GM23248 (cell line): Measurements from ENCODE around the gene KSR2. TPM values are rescaled to one million over a fixed set of nuclear protein-coding genes. Genes with fewer than 3 reads are reported as not detected.

Source experiments
- DNase-seq: peaks from one replicate; pipeline ENCODE4 v3.0.0-alpha.2; 2015
- H2AFZ ChIP-seq: fragments of 200-600 bp; sonication (generic); 2 replicates; pipeline ENCODE4 v1.6.1; 2016; ENCODE audit warnings: antibody characterized with exemption
- H3F3A ChIP-seq: fragments of 200-600 bp; sonication (generic); 2 replicates; pipeline ENCODE4 v1.6.1; 2016; ENCODE audit warnings: mild to moderate bottlenecking, antibody characterized with exemption, mixed run types; ENCODE audit not compliant: insufficient read depth
- H3K27ac ChIP-seq: fragments of 200-600 bp; sonication (generic); 2 replicates; pipeline ENCODE4 v1.5.1; 2016; ENCODE audit warnings: mild to moderate bottlenecking
- H3K27me3 ChIP-seq: fragments of 200-600 bp; sonication (generic); replicated peaks from 2 replicates; pipeline ENCODE4 v1.6.1; 2016; ENCODE audit warnings: mild to moderate bottlenecking; ENCODE audit not compliant: insufficient read depth
- H3K36me3 ChIP-seq: fragments of 200-600 bp; sonication (generic); 2 replicates; pipeline ENCODE4 v1.6.1; 2016; ENCODE audit warnings: low read depth, mild to moderate bottlenecking
- H3K4me1 ChIP-seq: fragments of 200-600 bp; sonication (generic); 2 replicates; pipeline ENCODE4 v1.6.1; 2016; ENCODE audit warnings: mild to moderate bottlenecking; ENCODE audit not compliant: insufficient read depth
- H3K4me2 ChIP-seq: fragments of 200-600 bp; sonication (generic); one replicate; pipeline ENCODE4 v1.6.1; 2016; ENCODE audit warnings: mild to moderate bottlenecking; ENCODE audit not compliant: unreplicated experiment
- H3K4me3 ChIP-seq: fragments of 200-600 bp; sonication (generic); 2 replicates; pipeline ENCODE4 v1.5.1; 2016; ENCODE audit warnings: mild to moderate bottlenecking
- H3K79me2 ChIP-seq: fragments of 200-600 bp; sonication (generic); 2 replicates; pipeline ENCODE4 v1.6.1; 2016; ENCODE audit warnings: mild to moderate bottlenecking; ENCODE audit not compliant: insufficient read depth
- H3K9ac ChIP-seq: fragments of 200-600 bp; sonication (generic); 2 replicates; pipeline ENCODE4 v1.6.1; 2016; ENCODE audit warnings: mild to moderate bottlenecking
- H3K9me2 ChIP-seq: fragments of 200-600 bp; sonication (generic); 2 replicates; pipeline ENCODE4 v1.6.1; 2016; ENCODE audit warnings: mixed run types, mild to moderate bottlenecking, moderate library complexity; ENCODE audit not compliant: insufficient read depth
- H3K9me3 ChIP-seq: fragments of 200-600 bp; sonication (generic); one replicate; pipeline ENCODE4 v1.6.1; 2017; ENCODE audit warnings: low read depth
- H4K20me1 ChIP-seq: fragments of 200-600 bp; sonication (generic); 2 replicates; pipeline ENCODE4 v1.6.0; 2016; ENCODE audit not compliant: insufficient read depth
- EZH2 ChIP-seq: fragments of 200-600 bp; sonication (generic); IDR thresholded peaks from 2 replicates; pipeline ENCODE4 v1.6.1; 2018; ENCODE audit warnings: antibody characterized with exemption, mild to moderate bottlenecking; ENCODE audit not compliant: insufficient read depth, poor library complexity, severe bottlenecking
- EZH2phosphoT487 ChIP-seq: fragments of 200-600 bp; sonication (generic); IDR thresholded peaks from 2 replicates; pipeline ENCODE4 v1.6.1; 2018; ENCODE audit warnings: antibody characterized with exemption, moderate library complexity, mild to moderate bottlenecking, low read depth; ENCODE audit not compliant: insufficient read depth
- WGBS, 2 experiments: methylation state at CpG; one replicate each; pipeline ENCODE4 v1.1.6; 2015 to 2017; ENCODE audit warnings: low lambda C conversion rate in 2 of 2, low coverage in 1 of 2; ENCODE audit errors: missing lambda C conversion rate in 2 of 2; 5-methylcytosine and 5-hydroxymethylcytosine counted together
- in situ Hi-C: fragments of 300-500 bp; cut with MboI; formaldehyde crosslinking; loops from 2 replicates; pipeline ENCODE4 v1.15.0; 2020
- polyA plus RNA-seq: library from polyadenylated mRNA; unstranded; fragments of >200 nt; fragmentation: Nextera tagmentation; extraction: Ambion mirVana; gene quantifications from 2 replicates; pipeline ENCODE4 v1.2.1, GENCODE V29; 2016
- total RNA-seq: library from RNA; depleted of rRNA; stranded (reverse); fragments of >200 nt; shearing (Covaris generic); gene quantifications from 2 replicates; pipeline ENCODE4 v1.2.3, GENCODE V29; 2014

The KSR2 gene
- total and polyA plus RNA-seq, 2 experiments from 2014 or later = not detected

DNA sequence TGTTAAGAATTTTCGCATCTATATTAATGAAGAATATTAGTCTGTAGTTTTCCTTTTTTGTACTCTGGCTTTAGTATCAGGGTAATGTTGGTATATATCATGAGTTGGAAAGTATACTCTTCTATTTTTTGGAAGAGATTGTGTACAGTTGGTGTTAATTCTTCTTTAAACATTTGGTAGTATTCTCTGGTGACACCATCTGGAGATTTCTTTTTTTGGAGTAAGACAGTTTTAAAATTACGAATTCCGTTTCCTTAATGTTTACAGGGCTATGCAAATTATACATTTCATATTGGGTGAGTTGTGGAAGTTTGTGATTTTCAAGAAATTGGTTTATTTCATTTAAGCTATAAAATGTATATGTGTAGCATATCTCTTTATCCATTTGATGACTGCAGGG, 423.6 kb downstream of the KSR2 start:
- TF ChIP-seq EZH2 = no peak
- TF ChIP-seq EZH2phosphoT487 = no peak
- no peak overlapping the region for H3K4me2 ChIP-seq
- H3K27me3 ChIP-seq = no peaks in the 10 kb centered on the region
- H3K9me2 ChIP-seq = no peaks in the 10 kb centered on the region
- H3K27ac ChIP-seq = no peak overlapping the region
- no peak overlapping the region for H2AFZ ChIP-seq
- H4K20me1 ChIP-seq = no peaks in the 10 kb centered on the region
- DNase-seq = no peak
- 29 to 39% methylated on average over 3 of the region's 3 CpGs for WGBS, 2 experiments
- no peak overlapping the region for H3K9ac ChIP-seq
- no peaks in the 10 kb centered on the region for H3K79me2 ChIP-seq
- no peak overlapping the region for H3K4me3 ChIP-seq
- H3K4me1 ChIP-seq = no peaks in the 10 kb centered on the region
- H3K36me3 ChIP-seq = no peaks in the 10 kb centered on the region
- H3F3A ChIP-seq = no peaks in the 10 kb centered on the region
- H3K9me3 ChIP-seq = no peaks in the 10 kb centered on the region
- in situ Hi-C loops = no loop called here

DNA sequence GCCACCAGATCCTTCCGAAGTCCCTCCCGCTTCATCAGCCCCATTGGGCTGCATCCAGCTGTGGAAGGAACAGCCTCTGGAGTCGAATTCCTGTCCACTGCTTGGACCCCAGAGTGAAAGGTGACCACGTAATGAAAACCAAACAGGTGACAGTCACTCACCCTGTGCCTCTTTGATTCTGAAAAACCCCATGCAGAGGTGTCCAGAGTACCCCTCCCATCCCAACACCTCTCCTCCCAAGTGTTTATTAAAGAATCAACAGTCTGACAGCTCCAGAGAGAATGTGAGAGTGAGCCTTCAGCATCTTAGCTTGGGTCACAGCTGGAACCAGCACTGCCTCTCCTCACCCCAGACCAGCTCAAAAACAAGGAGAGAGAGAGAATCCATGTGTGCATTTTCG, 428.8 kb downstream of the KSR2 start:
- no peak overlapping the region for H2AFZ ChIP-seq
- no peaks in the 10 kb centered on the region for H3K9me2 ChIP-seq
- WGBS, 2 experiments = 16 to 18% methylated on average over 5 of the region's 5 CpGs
- no peak overlapping the region for H3K27ac ChIP-seq
- no peaks in the 10 kb centered on the region for H4K20me1 ChIP-seq
- H3K4me3 ChIP-seq = no peak overlapping the region
- H3F3A ChIP-seq = no peaks in the 10 kb centered on the region
- no peaks in the 10 kb centered on the region for H3K36me3 ChIP-seq
- H3K4me2 ChIP-seq = no peak overlapping the region
- no peak for TF ChIP-seq EZH2
- in situ Hi-C loops = no loop called here
- H3K9ac ChIP-seq = no peak overlapping the region
- H3K4me1 ChIP-seq = no peaks in the 10 kb centered on the region
- no peak for DNase-seq
- H3K79me2 ChIP-seq = no peaks in the 10 kb centered on the region
- H3K27me3 ChIP-seq = no peaks in the 10 kb centered on the region
- H3K9me3 ChIP-seq = no peaks in the 10 kb centered on the region

DNA sequence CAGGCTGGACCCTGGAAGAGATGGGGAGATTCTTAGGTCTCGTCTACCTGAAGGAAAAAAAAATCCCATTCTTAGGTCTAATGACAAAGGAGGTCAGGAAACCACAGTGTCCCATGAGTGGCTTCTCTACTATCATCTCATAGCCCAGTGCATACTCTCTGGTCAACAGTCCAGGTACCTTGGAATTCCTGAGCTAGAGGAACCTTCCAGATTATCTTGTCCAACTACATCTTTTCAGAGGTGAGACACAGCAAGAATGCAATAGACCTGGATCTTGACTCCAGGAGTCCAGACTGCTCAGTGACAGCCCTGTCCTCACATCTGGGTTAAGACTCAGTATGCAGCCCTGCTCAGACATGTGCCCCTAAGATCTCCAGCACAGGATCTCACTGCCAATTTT, 429.9 kb downstream of the KSR2 start:
- in situ Hi-C loops = no loop called here
- Histone ChIP-seq H3K4me2 (no peak overlapping the region), H3K4me1 (no peaks in the 10 kb centered on the region), H3K27ac (no peak overlapping the region), H3K4me3 (no peak overlapping the region), H3K9me2 (no peaks in the 10 kb centered on the region), H3K27me3 (no peaks in the 10 kb centered on the region), H2AFZ (no peak overlapping the region), H4K20me1 (no peaks in the 10 kb centered on the region), H3F3A (no peaks in the 10 kb centered on the region), H3K9me3 (no peaks in the 10 kb centered on the region), H3K36me3 (no peaks in the 10 kb centered on the region), H3K79me2 (no peaks in the 10 kb centered on the region), H3K9ac (no peak overlapping the region)
- 25% methylated on average over 1 of the region's 1 CpG for WGBS, 2 experiments
- no peak for DNase-seq
- no peak for TF ChIP-seq EZH2phosphoT487
- TF ChIP-seq EZH2 = no peak

DNA sequence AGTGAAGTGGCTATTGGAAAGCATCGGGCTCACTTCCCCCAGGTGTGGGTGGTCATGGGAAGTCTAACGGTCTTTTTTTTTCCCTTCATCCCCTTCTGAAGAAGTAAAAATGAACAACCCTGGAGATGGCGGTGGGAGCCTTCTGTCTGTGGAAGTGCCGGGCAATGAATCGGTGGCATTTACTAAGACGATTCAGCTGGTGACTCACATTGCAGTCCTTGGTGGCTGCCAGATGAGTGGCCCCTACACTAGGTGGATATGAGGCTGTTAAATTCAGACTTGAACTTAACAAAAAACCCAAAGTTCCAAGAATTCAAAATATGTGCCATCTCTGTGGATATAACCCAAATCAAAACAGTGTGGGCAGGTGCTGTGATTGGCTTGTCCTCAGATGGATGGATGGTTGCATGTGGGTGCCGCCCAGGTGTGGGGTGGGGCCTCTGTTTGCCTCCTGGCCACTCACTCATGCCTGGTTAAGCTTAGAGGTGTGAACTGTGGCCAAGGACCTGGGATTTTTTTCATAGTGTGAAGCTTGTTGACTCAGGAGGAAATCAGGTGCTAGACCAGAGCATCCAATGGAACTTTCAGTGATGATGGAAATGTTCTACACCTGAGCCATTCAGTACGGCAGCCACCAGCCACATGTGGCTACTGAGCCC, 430.6 kb downstream of the KSR2 start:
- Histone ChIP-seq H3K27ac (no peak overlapping the region), H3K79me2 (no peaks in the 10 kb centered on the region), H3K36me3 (no peaks in the 10 kb centered on the region), H3K27me3 (no peaks in the 10 kb centered on the region), H4K20me1 (no peaks in the 10 kb centered on the region), H3K9me3 (no peaks in the 10 kb centered on the region), H2AFZ (no peak overlapping the region), H3K4me3 (no peak overlapping the region), H3K4me1 (no peaks in the 10 kb centered on the region), H3K9me2 (no peaks in the 10 kb centered on the region), H3K9ac (no peak overlapping the region), H3F3A (no peaks in the 10 kb centered on the region), H3K4me2 (no peak overlapping the region)
- TF ChIP-seq EZH2phosphoT487 = no peak
- no peak for TF ChIP-seq EZH2
- DNase-seq = no peak
- in situ Hi-C loops = no loop called here
- 39 to 43% methylated on average over 8 of the region's 8 CpGs for WGBS, 2 experiments

DNA sequence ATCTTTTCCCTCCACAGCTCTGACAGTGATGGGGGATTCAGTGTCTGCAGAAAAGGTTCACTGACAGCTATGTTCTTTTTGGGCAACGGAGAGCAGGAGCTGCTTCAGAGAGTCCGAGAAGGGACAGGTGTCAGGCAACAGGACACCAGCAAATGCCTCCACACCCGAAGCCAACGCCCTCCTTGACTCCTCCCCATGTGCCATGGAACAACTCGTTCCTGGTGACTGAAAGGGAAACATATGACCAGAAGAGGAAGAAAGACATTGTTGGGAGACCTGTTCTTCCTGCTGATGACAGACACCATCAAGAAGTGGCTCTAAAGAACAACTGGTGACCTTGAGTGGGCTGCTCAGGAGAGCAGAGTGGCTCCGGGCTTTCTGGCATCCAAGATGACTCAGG, 435.1 kb downstream of the KSR2 start:
- Histone ChIP-seq H3K36me3 (no peaks in the 10 kb centered on the region), H3K9ac (no peak overlapping the region), H3K9me3 (no peaks in the 10 kb centered on the region), H3K4me1 (no peaks in the 10 kb centered on the region), H3K79me2 (no peaks in the 10 kb centered on the region), H4K20me1 (no peaks in the 10 kb centered on the region), H3K4me3 (no peak overlapping the region), H3F3A (no peaks in the 10 kb centered on the region), H3K4me2 (no peak overlapping the region), H3K9me2 (no peaks in the 10 kb centered on the region), H3K27ac (no peak overlapping the region), H3K27me3 (no peaks in the 10 kb centered on the region; the same call in 1 of the 2 replicates), H2AFZ (no peak overlapping the region)
- TF ChIP-seq EZH2phosphoT487 (no peak), EZH2 (no peak)
- no peak for DNase-seq
- in situ Hi-C loops = no loop called here
- 21 to 26% methylated on average over 6 of the region's 6 CpGs for WGBS, 2 experiments
